H1 (cell line): ENCODE data around the gene GDAP1L1. TPM values are rescaled to one million over a fixed set of nuclear protein-coding genes. Genes with fewer than 3 reads are reported as not detected.
A peak's percentile ranks its signal among the peaks of the same experiment; 100 is the strongest.

ENCODE experiments used
- CTCF ChIA-PET: fragments of 300-600 bp; sonication (Branson Sonifier 250); formaldehyde crosslinking; loops from one replicate; lab custom pipeline; 2021; ENCODE audit not compliant: partially characterized antibody; lab: Charles Lee
- POLR2A ChIA-PET: fragments of 300-600 bp; sonication (Branson Sonifier 250); formaldehyde crosslinking; loops from one replicate; lab custom pipeline; 2021; ENCODE audit warnings: inconsistent platforms; ENCODE audit not compliant: partially characterized antibody; lab: Charles Lee
- DNase-seq, 2 experiments: peaks; one replicate each; pipeline versions ENCODE4 v3.0.0 to v3.0.0-alpha.2; 2010 to 2022; ENCODE audit warnings: low spot score in 2 of 2, low read depth in 1 of 2, mixed read lengths in 1 of 2
- FAIRE-seq: peaks from 2 replicates; lab custom pipeline; 2011; peaks lifted over from hg19 to GRCh38; lab: Jason Lieb, UNC
- H2AFZ ChIP-seq: 2 replicates; pipeline ENCODE4 v1.8.1; 2012; ENCODE audit warnings: low read length, inconsistent platforms
- H2AK5ac ChIP-seq: 2 replicates; pipeline ENCODE4 v1.6.1; 2013; ENCODE audit warnings: low read depth, low read length
- H2BK120ac ChIP-seq: replicated peaks from 2 replicates; pipeline ENCODE3; 2013; ENCODE audit warnings: low read depth, low read length, inconsistent platforms
- H2BK12ac ChIP-seq: 2 replicates; pipeline ENCODE4 v1.6.1; 2013; ENCODE audit warnings: low read depth, low read length
- H2BK15ac ChIP-seq: 2 replicates; pipeline ENCODE4 v1.6.1; 2013; ENCODE audit warnings: low read length
- H2BK20ac ChIP-seq: 2 replicates; pipeline ENCODE4 v1.6.1; 2013; ENCODE audit warnings: low read length
- H2BK5ac ChIP-seq: 2 replicates; pipeline ENCODE4 v1.6.1; 2013; ENCODE audit warnings: low read depth, low read length
- H3K14ac ChIP-seq: 2 replicates; pipeline ENCODE4 v1.6.1; 2013; ENCODE audit warnings: inconsistent platforms; ENCODE audit not compliant: insufficient read length
- H3K18ac ChIP-seq: 2 replicates; pipeline ENCODE4 v1.6.1; 2013; ENCODE audit warnings: low read length; ENCODE audit errors: extremely low read depth
- H3K23ac ChIP-seq: 2 replicates; pipeline ENCODE4 v1.6.1; 2013; ENCODE audit warnings: inconsistent platforms; ENCODE audit not compliant: insufficient read length
- H3K23me2 ChIP-seq: 2 replicates; pipeline ENCODE4 v1.6.1; 2013; ENCODE audit warnings: low read depth, low read length
- H3K27ac ChIP-seq: 2 replicates; pipeline ENCODE4 v1.6.1; 2011; ENCODE audit warnings: low read depth, low read length, inconsistent platforms
- H3K27me3 ChIP-seq, 4 experiments: replicated peaks in 1 of 4; 1 replicate in 1 of 4; 2 replicates in 3 of 4; pipeline versions ENCODE4 v1.6.1 to v1.8.1; 2011 to 2013; ENCODE audit warnings: low read length in 3 of 4, mild to moderate bottlenecking in 3 of 4, inconsistent platforms in 2 of 4, mixed read lengths in 2 of 4, moderate library complexity in 1 of 4; ENCODE audit not compliant: control insufficient read depth in 3 of 4, insufficient read depth in 3 of 4; ENCODE audit errors: extremely low read depth in 1 of 4
- H3K36me3 ChIP-seq, 4 experiments: 2 replicates each; pipeline versions ENCODE4 v1.6.1 to v1.8.1; 2011 to 2013; ENCODE audit warnings: mild to moderate bottlenecking in 4 of 4, low read length in 3 of 4, moderate library complexity in 2 of 4, control low read depth in 1 of 4, inconsistent platforms in 1 of 4; ENCODE audit not compliant: insufficient read depth in 4 of 4, control insufficient read depth in 2 of 4
- H3K4ac ChIP-seq: replicated peaks from 2 replicates; pipeline ENCODE3; 2013; ENCODE audit warnings: low read length, low read depth, mixed read lengths, inconsistent platforms; ENCODE audit not compliant: insufficient read length
- H3K4me1 ChIP-seq, 4 experiments: replicated peaks in 1 of 4; 1 replicate in 1 of 4; 2 replicates in 3 of 4; pipeline versions ENCODE4 v1.6.1 to v1.8.1; 2011 to 2013; ENCODE audit warnings: low read length in 3 of 4, inconsistent platforms in 2 of 4, mixed read lengths in 1 of 4; ENCODE audit not compliant: insufficient read depth in 4 of 4, control insufficient read depth in 3 of 4
- H3K4me2 ChIP-seq, 2 experiments: 2 replicates each; pipeline versions ENCODE4 v1.6.1 to v1.8.1; 2011 to 2013; ENCODE audit warnings: low read depth in 2 of 2, low read length in 2 of 2, control low read depth in 1 of 2, inconsistent platforms in 1 of 2, mild to moderate bottlenecking in 1 of 2; ENCODE audit not compliant: insufficient read depth in 1 of 2
- H3K4me3 ChIP-seq, 4 experiments: fragments of 200-600, 300-600 bp in 1 of 4; sonication (generic), shearing (Covaris generic), sonication (Bioruptor Twin) in 1 of 4; 2 replicates each; pipeline versions ENCODE4 v1.5.1 to v1.8.1; 2011 to 2016; ENCODE audit warnings: low read length in 4 of 4, low read depth in 3 of 4, control low read depth in 2 of 4, inconsistent platforms in 2 of 4, mild to moderate bottlenecking in 2 of 4, mixed read lengths in 1 of 4, moderate library complexity in 1 of 4; ENCODE audit not compliant: insufficient read depth in 2 of 4; ENCODE audit errors: extremely low read depth in 1 of 4
- H3K56ac ChIP-seq: replicated peaks from 2 replicates; pipeline ENCODE3; 2013; ENCODE audit warnings: low read depth, mild to moderate bottlenecking, mixed read lengths, low read length, inconsistent platforms; ENCODE audit not compliant: insufficient read length
- H3K79me1 ChIP-seq: 2 replicates; pipeline ENCODE4 v1.6.1; 2013; ENCODE audit warnings: low read depth, low read length, control low read depth
- H3K79me2 ChIP-seq, 2 experiments: 2 replicates each; pipeline versions ENCODE4 v1.6.1 to v1.8.1; 2012 to 2013; ENCODE audit warnings: low read length in 2 of 2, mild to moderate bottlenecking in 2 of 2, inconsistent platforms in 1 of 2; ENCODE audit not compliant: insufficient read depth in 2 of 2, control insufficient read depth in 1 of 2
- H3K9ac ChIP-seq, 4 experiments: replicated peaks in 1 of 4; 1 replicate in 1 of 4; 2 replicates in 3 of 4; pipeline versions ENCODE4 v1.6.1 to v1.8.1; 2011 to 2013; ENCODE audit warnings: low read depth in 3 of 4, low read length in 3 of 4, control low read depth in 2 of 4, mild to moderate bottlenecking in 2 of 4, moderate library complexity in 2 of 4, inconsistent platforms in 1 of 4; ENCODE audit errors: extremely low read depth in 1 of 4
- H3K9me3 ChIP-seq, 2 experiments: 2 replicates each; pipeline versions ENCODE4 v1.6.1 to v1.8.1; 2012 to 2013; ENCODE audit warnings: mild to moderate bottlenecking in 2 of 2, moderate library complexity in 2 of 2, control low read depth in 1 of 2, inconsistent platforms in 1 of 2, low read depth in 1 of 2, low read length in 1 of 2, mixed read lengths in 1 of 2; ENCODE audit not compliant: insufficient read depth in 2 of 2
- H4K20me1 ChIP-seq, 2 experiments: replicated peaks in 1 of 2; 2 replicates each; pipeline versions ENCODE3 to v1.8.1; 2011 to 2013; ENCODE audit warnings: inconsistent platforms in 2 of 2, low read length in 2 of 2, mild to moderate bottlenecking in 1 of 2; ENCODE audit not compliant: insufficient read depth in 2 of 2, control insufficient read depth in 1 of 2
- H4K5ac ChIP-seq: 2 replicates; pipeline ENCODE4 v1.6.1; 2013; ENCODE audit warnings: low read length, low read depth, mixed read lengths, inconsistent platforms; ENCODE audit not compliant: insufficient read length
- H4K8ac ChIP-seq: 2 replicates; pipeline ENCODE4 v1.8.0; 2013; ENCODE audit warnings: mild to moderate bottlenecking, moderate library complexity, low read length, inconsistent platforms; ENCODE audit not compliant: insufficient read depth; ENCODE audit errors: extremely low read depth
- H4K91ac ChIP-seq: replicated peaks from 2 replicates; pipeline ENCODE3; 2013; ENCODE audit warnings: low read length, mixed read lengths, inconsistent platforms; ENCODE audit not compliant: insufficient read length
- CTCF ChIP-seq, 3 experiments: IDR thresholded peaks; 1 replicate in 2 of 3; 2 replicates in 1 of 3; pipeline versions ENCODE4 v1.5.1 to v1.6.1; 2011; ENCODE audit warnings: low read length in 3 of 3, mild to moderate bottlenecking in 3 of 3, inconsistent platforms in 2 of 3, low read depth in 1 of 3, moderate library complexity in 1 of 3; ENCODE audit not compliant: insufficient read depth in 1 of 3; ENCODE audit errors: control extremely low read depth in 1 of 3
- EP300 ChIP-seq, 2 experiments: IDR thresholded peaks; 1 replicate in 1 of 2; 2 replicates in 1 of 2; pipeline ENCODE4 v1.6.1; 2011 to 2012; ENCODE audit warnings: low read depth in 2 of 2, low read length in 2 of 2, mild to moderate bottlenecking in 2 of 2, borderline replicate concordance in 1 of 2, inconsistent platforms in 1 of 2, moderate library complexity in 1 of 2
- WGBS, 2 experiments: shearing (Covaris generic) in 1 of 2; methylation state at CpG; one replicate each; pipeline versions ENCODE4 v1.1.6 to v1.1.7; 2013 to 2015; ENCODE audit warnings: low lambda C conversion rate in 2 of 2, mixed read lengths in 2 of 2, inconsistent platforms in 1 of 2, low coverage in 1 of 2, missing lambda C conversion rate in 1 of 2; ENCODE audit not compliant: insufficient replicate concordance in 2 of 2, insufficient coverage in 1 of 2, insufficient read length in 1 of 2; ENCODE audit errors: extremely low coverage in 1 of 2, missing lambda C conversion rate in 1 of 2; 5-methylcytosine and 5-hydroxymethylcytosine counted together
- polyA plus RNA-seq, 7 experiments: library from polyadenylated mRNA; depleted of rRNA in 3 of 7; stranded (reverse) in 5 of 7; unstranded in 2 of 7; fragments of >200 nt in 5 of 7; fragments of 200-250 nt in 2 of 7; gene quantifications; 1 replicate in 5 of 7; 2 replicates in 1 of 7; 4 replicates in 1 of 7; pipeline versions ENCODE4 v1.2.1 to v1.2.3, GENCODE V29; 2011 to 2013; ENCODE audit warnings: missing spikeins in 2 of 7, mixed read lengths in 2 of 7
- total RNA-seq: library from RNA; stranded (reverse); fragmentation: NEBNext Ultra II Directional; extraction: Animal tissue kit (Norgen Biotek cat#: 25700); gene quantifications from 2 replicates; pipeline ENCODE4 v1.2.1, GENCODE V29; 2021

The GDAP1L1 gene
- total and polyA plus RNA-seq, 2 of the 8 experiments (the other 6 are each of a cell fraction or from before 2014, with no cell fraction given): 8.5 to 63.1 TPM

GRCh38 chr20:44228465-44229258 lies 18.4 kb upstream of the GDAP1L1 start:
- TF ChIP-seq CTCF (IDR thresholded peaks at IDR 0.05; ENCODE audit: control extremely low read depth in 1 of 3, insufficient read depth in 1 of 3, low read depth in 1 of 3, low read length in 3 of 3) (peak in 1 of 3 experiments; percentile 15; a peak in 1 of 4 replicates), EP300 (IDR thresholded peaks at IDR 0.05; ENCODE audit: borderline replicate concordance in 1 of 2, low read depth in 2 of 2, low read length in 2 of 2) (no peak)
- Histone ChIP-seq H3K79me2 (no peaks in the 10 kb centered on the region), H3K36me3 (no peaks in the 10 kb centered on the region), H4K8ac (no peak overlapping the region; the same call in 1 of the 2 replicates), H3K4me3 (no peak overlapping the region), H3K23ac (no peak overlapping the region), H2BK20ac (peak overlapping the region; percentile 25; the same call in 1 of the 2 replicates), H3K9me3 (no peaks in the 10 kb centered on the region), H4K5ac (no peak overlapping the region), H2AK5ac (no peak overlapping the region), H3K56ac (no peak overlapping the region), H4K91ac (peak overlapping the region; percentile 65), H4K20me1 (no peaks in the 10 kb centered on the region), H3K4me1 (peaks cover 0 to 6% (median 0%) of the 10 kb centered on the region in 4 experiments; a peak in 4 of 7 replicates), H3K79me1 (no peaks in the 10 kb centered on the region), H2BK5ac (no peak overlapping the region), H3K27me3 (no peaks in the 10 kb centered on the region), H3K4me2 (no peak overlapping the region), H3K27ac (no peak overlapping the region), H2BK15ac (0 out of 2 replicates have a peak overlapping the region, but pooled peaks have one; percentile 13), H3K23me2 (no peaks in the 10 kb centered on the region), H3K9ac (no peak overlapping the region), H2BK120ac (no peak overlapping the region), H3K4ac (no peak overlapping the region), H2AFZ (no peak overlapping the region), H2BK12ac (no peak overlapping the region), H3K14ac (no peak overlapping the region), H3K18ac (no peak overlapping the region)
- CTCF ChIA-PET: interaction anchor here (0.6 to 1.8 kb wide), 6 partner anchors 10 to 157 kb away, joined by 3 to 11 read pairs (median 5); no protein-coding TSS in a partner anchor
- FAIRE-seq (no peak), DNase-seq (no peak)
- WGBS, 2 experiments: 73% methylated on average over 16 of the region's 17 CpGs; no CpG with 5 or more reads in 1 of the 2 experiments
- POLR2A ChIA-PET: no interaction called here
